ENCODE measurements around the gene BCL2. TPM values are rescaled to one million over a fixed set of nuclear protein-coding genes. Genes with fewer than 3 reads are reported as not detected.

The BCL2 gene
- total RNA-seq, 1 donor from 2014 or later, result 14.1 TPM

DNA sequence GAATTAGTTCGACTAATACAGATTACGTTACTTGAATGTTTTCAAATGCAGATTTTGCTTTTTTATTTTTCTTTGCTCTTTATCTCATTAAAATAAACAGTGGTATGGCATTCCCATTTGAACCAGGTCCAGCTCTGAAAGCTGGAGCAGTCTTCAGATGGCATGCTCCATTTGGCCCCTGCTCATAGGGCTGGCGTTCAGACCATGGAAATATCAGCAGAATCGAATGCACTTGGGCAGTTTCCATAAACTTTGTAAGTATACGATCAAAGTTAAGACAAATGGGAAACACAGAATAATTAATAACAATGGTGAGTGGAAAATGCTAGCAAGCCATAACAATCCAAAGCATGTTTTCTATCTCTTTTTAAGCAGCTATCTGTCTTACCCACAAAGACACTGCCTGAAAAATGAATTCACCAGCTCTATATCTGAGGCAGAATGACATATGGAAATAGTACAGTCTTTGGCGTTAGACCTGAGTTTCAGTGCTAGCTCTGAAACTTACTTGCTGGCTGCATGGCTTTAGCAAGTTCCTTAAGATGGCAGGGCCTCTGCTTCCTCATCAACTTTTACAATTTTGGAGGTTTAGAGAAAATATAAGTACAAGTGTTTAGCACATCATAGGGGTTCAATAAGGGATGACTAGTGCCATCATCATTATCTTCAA is 131.6 kb downstream of the BCL2 start:
- peaks cover 1% of the 10 kb centered on the region for H3K4me1 Mint-ChIP-seq
- H3K27me3 Mint-ChIP-seq (ENCODE audit: low read depth), result no peaks in the 10 kb centered on the region
- no peaks in the 10 kb centered on the region for H3K9me3 Mint-ChIP-seq
- DNase-seq (ENCODE audit: low read depth, low spot score), result no peak
- no peaks in the 10 kb centered on the region for H3K36me3 Mint-ChIP-seq (ENCODE audit: low read depth)
- no peak overlapping the region for H3K27ac Mint-ChIP-seq (ENCODE audit: unreplicated experiment)
- H3K4me3 Mint-ChIP-seq, result no peak overlapping the region
- TF ChIP-seq, protein P1, sequence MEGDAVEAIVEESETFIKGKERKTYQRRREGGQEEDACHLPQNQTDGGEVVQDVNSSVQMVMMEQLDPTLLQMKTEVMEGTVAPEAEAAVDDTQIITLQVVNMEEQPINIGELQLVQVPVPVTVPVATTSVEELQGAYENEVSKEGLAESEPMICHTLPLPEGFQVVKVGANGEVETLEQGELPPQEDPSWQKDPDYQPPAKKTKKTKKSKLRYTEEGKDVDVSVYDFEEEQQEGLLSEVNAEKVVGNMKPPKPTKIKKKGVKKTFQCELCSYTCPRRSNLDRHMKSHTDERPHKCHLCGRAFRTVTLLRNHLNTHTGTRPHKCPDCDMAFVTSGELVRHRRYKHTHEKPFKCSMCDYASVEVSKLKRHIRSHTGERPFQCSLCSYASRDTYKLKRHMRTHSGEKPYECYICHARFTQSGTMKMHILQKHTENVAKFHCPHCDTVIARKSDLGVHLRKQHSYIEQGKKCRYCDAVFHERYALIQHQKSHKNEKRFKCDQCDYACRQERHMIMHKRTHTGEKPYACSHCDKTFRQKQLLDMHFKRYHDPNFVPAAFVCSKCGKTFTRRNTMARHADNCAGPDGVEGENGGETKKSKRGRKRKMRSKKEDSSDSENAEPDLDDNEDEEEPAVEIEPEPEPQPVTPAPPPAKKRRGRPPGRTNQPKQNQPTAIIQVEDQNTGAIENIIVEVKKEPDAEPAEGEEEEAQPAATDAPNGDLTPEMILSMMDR (conservative IDR thresholded peaks at IDR 0.05), result no peak

- Mint-ChIP-seq H3K9me3 (no peaks in the 10 kb centered on the region), H3K27me3 (ENCODE audit: low read depth) (no peaks in the 10 kb centered on the region), H3K36me3 (ENCODE audit: low read depth) (no peaks in the 10 kb centered on the region), H3K4me3 (no peak overlapping the region), H3K4me1 (peaks cover 3% of the 10 kb centered on the region), H3K27ac (ENCODE audit: unreplicated experiment) (no peak overlapping the region)
- DNase-seq (ENCODE audit: low read depth, low spot score), result no peak
- TF ChIP-seq, protein P1 (conservative IDR thresholded peaks at IDR 0.05), result no peak
Measured at GRCh38 chr18:63187223-63187574, 132.4 kb downstream of the BCL2 start.

DNA sequence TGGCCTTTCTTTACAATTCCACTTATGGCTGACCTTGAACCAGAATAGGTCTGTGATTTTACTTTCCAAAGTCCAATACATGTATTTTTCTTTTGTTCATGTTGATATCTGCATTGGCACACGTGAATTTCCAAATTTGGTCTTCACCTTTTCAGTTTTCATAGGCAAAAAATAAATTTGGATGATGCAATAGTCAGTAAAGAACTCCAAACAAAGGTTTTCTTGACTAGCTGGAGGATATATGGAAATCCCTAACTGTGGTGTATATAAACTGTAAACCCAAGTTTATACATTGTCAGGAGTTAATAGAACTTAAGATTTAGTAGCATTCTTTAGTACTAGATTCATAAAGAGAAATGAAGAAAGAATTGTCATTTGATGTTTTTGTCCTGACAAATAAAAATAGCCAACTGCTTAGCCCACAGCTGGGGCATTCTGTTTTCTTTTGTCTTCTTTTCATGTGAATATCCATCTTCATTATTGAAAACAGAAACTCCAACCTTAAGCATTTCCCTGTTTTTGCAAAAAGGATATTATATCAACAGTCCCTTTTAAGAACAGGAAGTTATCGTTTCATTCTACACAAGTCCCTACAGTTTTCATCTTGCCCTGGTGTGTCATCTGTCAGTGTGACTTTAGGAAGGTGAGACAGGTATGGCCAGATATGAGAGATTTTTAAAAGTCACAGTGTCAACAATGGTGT is 132.9 kb downstream of the BCL2 start:
- H3K36me3 Mint-ChIP-seq (ENCODE audit: low read depth), result no peaks in the 10 kb centered on the region
- peaks cover 3% of the 10 kb centered on the region for H3K4me1 Mint-ChIP-seq
- H3K27ac Mint-ChIP-seq (ENCODE audit: unreplicated experiment), result no peak overlapping the region
- DNase-seq (ENCODE audit: low read depth, low spot score), result no peak
- no peak overlapping the region for H3K4me3 Mint-ChIP-seq
- H3K27me3 Mint-ChIP-seq (ENCODE audit: low read depth), result no peaks in the 10 kb centered on the region
- no peaks in the 10 kb centered on the region for H3K9me3 Mint-ChIP-seq
- TF ChIP-seq, protein P1 (conservative IDR thresholded peaks at IDR 0.05), result no peak

GRCh38 chr18:63185984-63186383 is 133.6 kb downstream of the BCL2 start:
- Mint-ChIP-seq H3K9me3 (no peaks in the 10 kb centered on the region), H3K27ac (ENCODE audit: unreplicated experiment) (no peak overlapping the region), H3K27me3 (ENCODE audit: low read depth) (no peaks in the 10 kb centered on the region), H3K4me1 (peaks cover 3% of the 10 kb centered on the region), H3K36me3 (ENCODE audit: low read depth) (no peaks in the 10 kb centered on the region), H3K4me3 (no peak overlapping the region)
- TF ChIP-seq, protein P1 (conservative IDR thresholded peaks at IDR 0.05), result no peak
- no peak for DNase-seq (ENCODE audit: low read depth, low spot score)

GRCh38 chr18:63183952-63184770 is 135.4 kb downstream of the BCL2 start:
- Mint-ChIP-seq H3K4me1 (peaks cover 20% of the 10 kb centered on the region), H3K4me3 (no peak overlapping the region), H3K9me3 (no peaks in the 10 kb centered on the region), H3K27me3 (ENCODE audit: low read depth) (no peaks in the 10 kb centered on the region), H3K36me3 (ENCODE audit: low read depth) (no peaks in the 10 kb centered on the region), H3K27ac (ENCODE audit: unreplicated experiment) (no peak overlapping the region)
- DNase-seq (ENCODE audit: low read depth, low spot score), result no peak
- TF ChIP-seq, protein P1 (conservative IDR thresholded peaks at IDR 0.05), result no peak
